ENCODE data around the gene RGMA.
A peak's percentile ranks its signal among the peaks of the same experiment; 100 is the strongest.
"Not testable (repeated sequence)": the region's sequence is repeated elsewhere in the genome, so short reads cannot be mapped to it uniquely, and the experiment has no call there.

Gene RGMA

GRCh38 chr15:93048426-93048721 is 40.6 kb downstream of the RGMA start:
- DNase-seq (ENCODE audit: low read depth), result no peak

GRCh38 chr15:93047621-93048425 is 41.2 kb downstream of the RGMA start:
- DNase-seq (ENCODE audit: low read depth), result no peak

GRCh38 chr15:93046721-93047120 is 42.3 kb downstream of the RGMA start:
- DNase-seq (ENCODE audit: low read depth), result no peak

- no peak for DNase-seq (ENCODE audit: low read depth)
Observed at GRCh38 chr15:93046120-93046519, 42.9 kb downstream of the RGMA start.

- DNase-seq (ENCODE audit: low read depth), result no peak
Observed at GRCh38 chr15:93045191-93045785, 43.7 kb downstream of the RGMA start.

- no peak for DNase-seq (ENCODE audit: low read depth)
Observed at GRCh38 chr15:93044301-93045190, 44.5 kb downstream of the RGMA start.

- DNase-seq (ENCODE audit: low read depth), result no peak
Observed at GRCh38 chr15:93043621-93044300, 45.2 kb downstream of the RGMA start.

GRCh38 chr15:93042691-93043378 is 46.2 kb downstream of the RGMA start:
- DNase-seq (ENCODE audit: low read depth), result no peak

- DNase-seq (ENCODE audit: low read depth), result no peak
Observed at GRCh38 chr15:93042211-93042610, 46.8 kb downstream of the RGMA start.

GRCh38 chr15:93041159-93041547 is 47.9 kb downstream of the RGMA start:
- DNase-seq (ENCODE audit: low read depth), result no peak

GRCh38 chr15:93040288-93041158 is 48.5 kb downstream of the RGMA start:
- no peak for DNase-seq (ENCODE audit: low read depth)

- not testable (repeated sequence) for DNase-seq (ENCODE audit: low read depth)
Observed at GRCh38 chr15:93039562-93040287, 49.3 kb downstream of the RGMA start.

- no peak for DNase-seq (ENCODE audit: low read depth)
Observed at GRCh38 chr15:93037820-93038705, 50.9 kb downstream of the RGMA start.

GRCh38 chr15:93036951-93037819 is 51.8 kb downstream of the RGMA start:
- peak; percentile 72 for DNase-seq (ENCODE audit: low read depth)

GRCh38 chr15:93035953-93036810 is 52.8 kb downstream of the RGMA start:
- peak; percentile 34 for DNase-seq (ENCODE audit: low read depth)

GRCh38 chr15:93035092-93035915 is 53.7 kb downstream of the RGMA start:
- no peak for DNase-seq (ENCODE audit: low read depth)

All from fibroblast of gingiva (primary cell).